CD4-positive, alpha-beta memory T cell (primary cell): ENCODE measurements around the gene FAM168A. TPM values are rescaled to one million over a fixed set of nuclear protein-coding genes. Genes with fewer than 3 reads are reported as not detected.
A peak's percentile ranks its signal among the peaks of the same experiment; 100 is the strongest.
"Not testable (repeated sequence)": the region's sequence is repeated elsewhere in the genome, so short reads cannot be mapped to it uniquely, and the experiment has no call there.

Experiments used
- CTCF ChIA-PET: fragments of 350-600 bp; sonication (Branson Sonifier 250); formaldehyde crosslinking; loops from one replicate; lab custom pipeline; 2021; ENCODE audit warnings: inconsistent platforms; ENCODE audit not compliant: partially characterized antibody; lab: Charles Lee
- POLR2A ChIA-PET: fragments of 350-600 bp; sonication (Branson Sonifier 250); formaldehyde crosslinking; loops from one replicate; lab custom pipeline; 2021; ENCODE audit not compliant: partially characterized antibody; lab: Charles Lee
- DNase-seq, 5 donors: peaks; one replicate each; pipeline versions ENCODE4 v3.0.0 to v3.0.0-alpha.2; 2020 to 2022; ENCODE audit warnings: mixed read lengths in 1 of 5
- H3K27ac ChIP-seq: one replicate; pipeline ENCODE4 v1.7.0; 2013; ENCODE audit warnings: low read depth, low read length
- H3K27me3 ChIP-seq: 2 replicates; pipeline ENCODE4 v1.7.0; 2013; ENCODE audit warnings: mild to moderate bottlenecking, low read length, moderate library complexity; ENCODE audit not compliant: insufficient read depth
- H3K36me3 ChIP-seq: 2 replicates; pipeline ENCODE4 v1.7.0; 2013; ENCODE audit warnings: mild to moderate bottlenecking, low read length, moderate library complexity; ENCODE audit not compliant: insufficient read depth
- H3K4me1 ChIP-seq: 2 replicates; pipeline ENCODE4 v1.7.0; 2013; ENCODE audit warnings: mild to moderate bottlenecking, low read length, moderate library complexity; ENCODE audit not compliant: insufficient read depth
- H3K4me3 ChIP-seq, 2 donors: one replicate each; pipeline ENCODE4 v1.7.0; 2013; ENCODE audit warnings: low read length in 2 of 2, mild to moderate bottlenecking in 1 of 2
- H3K9me3 ChIP-seq, 2 donors: one replicate each; pipeline ENCODE4 v1.7.0; 2013; ENCODE audit warnings: low read length in 2 of 2, control low read depth in 1 of 2; ENCODE audit not compliant: control insufficient read depth in 1 of 2
- H3K27ac Mint-ChIP-seq, 7 donors: one replicate each; pipeline ENCODE4 v1.8.0; 2020 to 2021; ENCODE audit warnings: mixed read lengths in 7 of 7, mild to moderate bottlenecking in 6 of 7, inconsistent platforms in 3 of 7, moderate library complexity in 3 of 7
- H3K27me3 Mint-ChIP-seq, 2 donors: one replicate each; pipeline ENCODE4 v1.8.0; 2020 to 2021; ENCODE audit warnings: mixed read lengths in 2 of 2
- H3K36me3 Mint-ChIP-seq, 2 donors: one replicate each; pipeline ENCODE4 v1.8.0; 2020 to 2021; ENCODE audit warnings: mixed read lengths in 2 of 2, inconsistent platforms in 1 of 2, mild to moderate bottlenecking in 1 of 2
- H3K4me1 Mint-ChIP-seq, 4 donors: one replicate each; pipeline ENCODE4 v1.8.0; 2020 to 2021; ENCODE audit warnings: mixed read lengths in 4 of 4, mild to moderate bottlenecking in 1 of 4
- H3K4me3 Mint-ChIP-seq, 8 donors: one replicate each; pipeline ENCODE4 v1.8.0; 2020 to 2021; ENCODE audit warnings: mixed read lengths in 8 of 8, mild to moderate bottlenecking in 7 of 8, moderate library complexity in 6 of 8, inconsistent platforms in 3 of 8
- H3K9me3 Mint-ChIP-seq, 8 donors: one replicate each; pipeline ENCODE4 v1.8.0; 2020 to 2021; ENCODE audit warnings: mixed read lengths in 8 of 8, mild to moderate bottlenecking in 5 of 8, inconsistent platforms in 3 of 8, moderate library complexity in 1 of 8
- intact Hi-C: fragments of 100-400 bp; cut with micrococcal nuclease; formaldehyde crosslinking; loops from one replicate; pipeline ENCODE4 v1.15.1; 2023
- polyA plus RNA-seq, 2 donors: library from polyadenylated mRNA; unstranded; fragments of 300-500 nt; fragmentation: Illumina TruSeq; gene quantifications; one replicate each; pipeline ENCODE4 v1.2.3, GENCODE V29; 2021
- total RNA-seq, 2 experiments: library from RNA; stranded (reverse); gene quantifications; one replicate each; pipeline ENCODE4 v1.2.3, GENCODE V29; 2021

The FAM168A gene
- total and polyA plus RNA-seq, 4 experiments from 2014 or later = 0.61 to 22.7 (median 12.7) TPM

GRCh38 chr11:73436859-73437258, 161.1 kb downstream of the FAM168A start:
- H3K27ac Mint-ChIP-seq, H3K9me3 Mint-ChIP-seq, CTCF ChIA-PET, H3K9me3 ChIP-seq, H3K27ac ChIP-seq, H3K4me3 Mint-ChIP-seq, intact Hi-C loops, POLR2A ChIA-PET, H3K4me1 ChIP-seq, H3K27me3 ChIP-seq, H3K4me1 Mint-ChIP-seq, DNase-seq, H3K27me3 Mint-ChIP-seq, H3K36me3 ChIP-seq, H3K4me3 ChIP-seq: not testable (repeated sequence)
- peaks cover 6 to 14% of the 10 kb centered on the region in 2 donors for H3K36me3 Mint-ChIP-seq

DNA sequence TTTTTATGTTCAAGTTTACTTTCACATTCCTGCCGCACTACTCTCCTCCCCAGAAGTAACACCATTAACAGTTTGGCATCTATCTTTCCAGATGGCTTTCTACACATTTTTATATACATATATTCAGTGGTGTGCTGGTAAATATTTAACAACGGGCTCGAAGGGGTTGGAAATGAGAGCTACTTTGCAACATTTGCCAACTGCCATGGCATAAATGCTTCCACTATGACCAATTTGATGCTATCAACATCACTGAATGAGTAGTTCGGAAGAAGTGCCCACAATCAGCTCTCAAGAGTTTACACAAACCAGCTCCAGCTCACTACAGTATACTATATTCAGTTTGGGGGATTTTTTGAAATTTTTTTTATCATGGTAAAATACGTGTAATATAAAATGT, 166.5 kb downstream of the FAM168A start:
- Histone ChIP-seq H3K9me3 (no peaks in the 10 kb centered on the region), H3K27me3 (no peaks in the 10 kb centered on the region), H3K4me1 (no peaks in the 10 kb centered on the region), H3K36me3 (no peaks in the 10 kb centered on the region), H3K27ac (no peak overlapping the region), H3K4me3 (no peak overlapping the region)
- DNase-seq = no peak
- H3K4me3 Mint-ChIP-seq = no peak overlapping the region
- peaks cover 0 to 2% (median under 1%) of the 10 kb centered on the region in 4 donors for H3K4me1 Mint-ChIP-seq
- H3K36me3 Mint-ChIP-seq = peaks cover 9% of the 10 kb centered on the region in 2 donors
- intact Hi-C loops = no loop called here
- H3K9me3 Mint-ChIP-seq = no peaks in the 10 kb centered on the region
- no peaks in the 10 kb centered on the region for H3K27me3 Mint-ChIP-seq
- ChIA-PET CTCF (no interaction called here), POLR2A (no interaction called here)
- no peak overlapping the region for H3K27ac Mint-ChIP-seq

DNA sequence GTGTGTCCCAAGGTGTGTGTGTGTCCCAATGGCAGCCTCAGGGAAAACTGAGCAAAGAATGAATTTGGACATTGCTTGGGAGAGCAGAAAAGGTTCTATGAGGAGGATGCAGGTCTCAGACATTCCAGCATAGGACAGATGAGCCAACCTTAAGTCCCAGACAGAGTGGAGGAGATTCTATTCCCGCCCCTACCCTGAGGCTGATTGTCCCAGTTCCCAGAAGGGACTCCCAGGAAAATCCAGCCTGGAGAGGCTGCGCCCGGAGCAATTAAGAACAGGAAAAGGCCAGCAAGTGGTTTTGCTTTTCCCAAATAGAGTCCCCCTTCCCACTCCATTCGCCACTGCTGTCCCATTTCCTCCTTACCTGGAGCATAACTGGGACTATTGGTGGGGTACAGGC, 167.6 kb downstream of the FAM168A start:
- Mint-ChIP-seq H3K9me3 (no peaks in the 10 kb centered on the region), H3K27ac (peak overlapping the region in 1 of 7 donors; percentile 35), H3K36me3 (peaks cover 9% of the 10 kb centered on the region in 2 donors), H3K4me1 (peaks cover 0 to 2% (median under 1%) of the 10 kb centered on the region in 4 donors), H3K4me3 (no peak overlapping the region), H3K27me3 (no peaks in the 10 kb centered on the region)
- no peaks in the 10 kb centered on the region for H3K36me3 ChIP-seq
- DNase-seq = no peak
- H3K4me3 ChIP-seq = no peak overlapping the region
- ChIA-PET CTCF (no interaction called here), POLR2A (no interaction called here)
- no peaks in the 10 kb centered on the region for H3K27me3 ChIP-seq
- no peaks in the 10 kb centered on the region for H3K9me3 ChIP-seq
- no peak overlapping the region for H3K27ac ChIP-seq
- no peaks in the 10 kb centered on the region for H3K4me1 ChIP-seq
- intact Hi-C loops = no loop called here

DNA sequence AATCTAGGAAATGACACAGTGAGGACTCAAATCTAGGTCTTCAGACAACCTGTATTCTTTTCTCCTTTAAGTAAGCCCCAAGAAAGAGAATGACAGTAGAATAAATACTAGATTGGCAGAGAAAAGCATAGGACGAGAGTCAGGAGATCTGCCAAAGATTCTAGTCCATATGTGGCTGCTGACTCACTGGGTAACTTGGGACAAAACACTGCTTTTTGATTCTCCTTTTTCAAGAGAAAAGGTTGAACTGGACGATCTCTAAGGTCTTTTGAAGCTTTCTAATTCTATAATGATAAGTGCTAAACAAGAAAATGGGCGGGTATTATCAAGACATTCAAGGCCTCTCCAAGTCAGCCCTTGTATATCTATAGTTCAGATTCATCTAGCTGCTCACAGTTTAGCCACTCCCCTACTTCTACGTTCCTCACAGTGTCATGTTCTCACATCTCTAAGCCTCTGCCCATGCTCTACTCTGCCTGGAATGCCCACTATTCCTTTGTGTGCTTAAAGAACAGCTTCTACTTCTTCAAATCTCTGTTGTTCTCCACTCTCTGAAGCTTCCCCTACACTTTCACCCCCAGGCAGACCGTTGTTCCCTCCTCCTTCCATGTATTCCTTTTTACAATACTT, 168.7 kb downstream of the FAM168A start:
- Histone ChIP-seq H3K4me3 (no peak overlapping the region), H3K27me3 (no peaks in the 10 kb centered on the region), H3K9me3 (no peaks in the 10 kb centered on the region), H3K4me1 (no peaks in the 10 kb centered on the region), H3K27ac (no peak overlapping the region), H3K36me3 (no peaks in the 10 kb centered on the region)
- H3K4me1 Mint-ChIP-seq = peaks cover 0 to 2% (median under 1%) of the 10 kb centered on the region in 4 donors
- POLR2A ChIA-PET = no interaction called here
- peaks cover 9% of the 10 kb centered on the region in 2 donors for H3K36me3 Mint-ChIP-seq
- no peaks in the 10 kb centered on the region for H3K27me3 Mint-ChIP-seq
- intact Hi-C loops = no loop called here
- peak overlapping the region in 1 of 7 donors; percentile 63 for H3K27ac Mint-ChIP-seq
- no peaks in the 10 kb centered on the region for H3K9me3 Mint-ChIP-seq
- DNase-seq = no peak
- CTCF ChIA-PET = no interaction called here
- H3K4me3 Mint-ChIP-seq = no peak overlapping the region

DNA sequence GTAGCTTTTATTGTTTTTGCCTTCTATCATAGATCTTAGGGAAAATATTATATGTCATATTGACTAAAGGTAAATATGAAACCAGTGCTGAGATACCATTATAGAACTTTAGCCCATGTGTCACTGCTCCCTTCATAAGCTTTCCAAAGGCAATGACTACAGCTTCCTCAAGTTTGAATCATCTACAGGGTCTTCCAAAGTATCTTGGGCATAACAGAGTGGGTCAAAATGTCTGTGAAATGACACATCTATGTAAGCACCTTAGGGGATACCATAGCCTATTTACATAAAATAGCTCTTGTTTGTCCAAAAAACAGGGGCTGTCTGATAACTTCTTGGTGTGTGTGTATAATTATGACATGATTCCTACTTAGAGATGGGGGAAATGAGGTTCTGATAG, 169.2 kb downstream of the FAM168A start:
- DNase-seq = no peak
- intact Hi-C loops = no loop called here
- Histone ChIP-seq H3K9me3 (no peaks in the 10 kb centered on the region), H3K27ac (no peak overlapping the region), H3K4me1 (no peaks in the 10 kb centered on the region), H3K4me3 (no peak overlapping the region), H3K27me3 (no peaks in the 10 kb centered on the region), H3K36me3 (no peaks in the 10 kb centered on the region)
- Mint-ChIP-seq H3K4me1 (peaks cover 0 to 2% (median under 1%) of the 10 kb centered on the region in 4 donors), H3K4me3 (no peak overlapping the region), H3K36me3 (peaks cover 9% of the 10 kb centered on the region in 2 donors), H3K27me3 (no peaks in the 10 kb centered on the region), H3K9me3 (no peaks in the 10 kb centered on the region), H3K27ac (no peak overlapping the region)
- ChIA-PET CTCF (interaction anchor here (1.2 kb wide), 1 partner anchor 170 kb away, joined by 3 read pairs; no protein-coding TSS in a partner anchor), POLR2A (no interaction called here)

DNA sequence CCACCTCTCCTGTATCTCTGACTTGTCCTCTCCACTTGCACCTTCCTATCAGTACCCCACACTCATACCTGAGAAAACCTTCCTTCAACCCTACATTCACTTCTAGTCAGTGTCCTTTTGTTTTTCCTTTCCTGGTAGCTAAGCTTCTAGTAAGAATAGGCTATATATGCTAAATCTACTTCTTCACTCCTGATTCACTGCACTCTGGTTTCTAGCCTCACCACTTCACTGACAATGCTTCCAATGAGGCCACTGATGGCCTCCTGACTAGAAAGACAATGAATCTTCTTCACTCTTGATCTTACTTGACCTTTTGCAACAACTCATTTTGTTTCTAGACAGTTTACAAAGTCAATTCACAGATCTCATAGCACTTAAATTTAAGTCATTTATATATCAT, 169.7 kb downstream of the FAM168A start:
- Histone ChIP-seq H3K9me3 (no peaks in the 10 kb centered on the region), H3K36me3 (no peaks in the 10 kb centered on the region), H3K4me3 (no peak overlapping the region), H3K27me3 (no peaks in the 10 kb centered on the region), H3K4me1 (no peaks in the 10 kb centered on the region), H3K27ac (no peak overlapping the region)
- intact Hi-C loops = no loop called here
- ChIA-PET POLR2A (no interaction called here), CTCF (interaction anchor here (1.2 kb wide), 1 partner anchor 170 kb away, joined by 3 read pairs; no protein-coding TSS in a partner anchor)
- peaks cover 9% of the 10 kb centered on the region in 2 donors for H3K36me3 Mint-ChIP-seq
- H3K4me3 Mint-ChIP-seq = no peak overlapping the region
- peaks cover 0 to 2% (median under 1%) of the 10 kb centered on the region in 4 donors for H3K4me1 Mint-ChIP-seq
- DNase-seq = no peak
- no peaks in the 10 kb centered on the region for H3K27me3 Mint-ChIP-seq
- H3K27ac Mint-ChIP-seq = peak overlapping the region in 2 of 7 donors; percentile 19 to 57
- H3K9me3 Mint-ChIP-seq = no peaks in the 10 kb centered on the region

- intact Hi-C loops = no loop called here
- peaks cover 8 to 9% of the 10 kb centered on the region in 2 donors for H3K36me3 Mint-ChIP-seq
- Histone ChIP-seq H3K9me3 (no peaks in the 10 kb centered on the region), H3K27ac (no peak overlapping the region), H3K4me1 (no peaks in the 10 kb centered on the region), H3K27me3 (no peaks in the 10 kb centered on the region), H3K36me3 (no peaks in the 10 kb centered on the region), H3K4me3 (no peak overlapping the region)
- H3K4me3 Mint-ChIP-seq = no peak overlapping the region
- H3K4me1 Mint-ChIP-seq = peaks cover 0 to 2% (median under 1%) of the 10 kb centered on the region in 4 donors
- no peak overlapping the region for H3K27ac Mint-ChIP-seq
- ChIA-PET POLR2A (no interaction called here), CTCF (interaction anchor here (1.0 kb wide), 2 partner anchors 91 to 201 kb away, joined by 3 to 4 read pairs; no protein-coding TSS in a partner anchor)
- no peaks in the 10 kb centered on the region for H3K27me3 Mint-ChIP-seq
- no peak for DNase-seq
- no peaks in the 10 kb centered on the region for H3K9me3 Mint-ChIP-seq
Measured at GRCh38 chr11:73426219-73426850, 171.6 kb downstream of the FAM168A start.
